Uterus (tissue), 2 donors: Measurements from ENCODE around the gene TAOK3.

ENCODE experiments used
- POLR2A ChIP-seq, 2 donors: fragments of 450-650 bp; IDR thresholded peaks; one replicate each; pipeline ENCODE4 v1.6.1; 2016; ENCODE audit warnings: antibody characterized with exemption in 2 of 2, mild to moderate bottlenecking in 1 of 2, moderate library complexity in 1 of 2
- TF ChIP-seq, protein P1 (sequence below), 4 experiments: fragments of 200-600 bp in 2 of 4; fragments of 450-650 bp in 2 of 4; sonication (generic) in 2 of 4; IDR thresholded peaks; one replicate each; pipeline ENCODE4 v1.5.1; 2016 to 2019; ENCODE audit warnings: antibody characterized with exemption in 4 of 4, mild to moderate bottlenecking in 2 of 4, moderate library complexity in 1 of 4

- TF ChIP-seq, protein P1, sequence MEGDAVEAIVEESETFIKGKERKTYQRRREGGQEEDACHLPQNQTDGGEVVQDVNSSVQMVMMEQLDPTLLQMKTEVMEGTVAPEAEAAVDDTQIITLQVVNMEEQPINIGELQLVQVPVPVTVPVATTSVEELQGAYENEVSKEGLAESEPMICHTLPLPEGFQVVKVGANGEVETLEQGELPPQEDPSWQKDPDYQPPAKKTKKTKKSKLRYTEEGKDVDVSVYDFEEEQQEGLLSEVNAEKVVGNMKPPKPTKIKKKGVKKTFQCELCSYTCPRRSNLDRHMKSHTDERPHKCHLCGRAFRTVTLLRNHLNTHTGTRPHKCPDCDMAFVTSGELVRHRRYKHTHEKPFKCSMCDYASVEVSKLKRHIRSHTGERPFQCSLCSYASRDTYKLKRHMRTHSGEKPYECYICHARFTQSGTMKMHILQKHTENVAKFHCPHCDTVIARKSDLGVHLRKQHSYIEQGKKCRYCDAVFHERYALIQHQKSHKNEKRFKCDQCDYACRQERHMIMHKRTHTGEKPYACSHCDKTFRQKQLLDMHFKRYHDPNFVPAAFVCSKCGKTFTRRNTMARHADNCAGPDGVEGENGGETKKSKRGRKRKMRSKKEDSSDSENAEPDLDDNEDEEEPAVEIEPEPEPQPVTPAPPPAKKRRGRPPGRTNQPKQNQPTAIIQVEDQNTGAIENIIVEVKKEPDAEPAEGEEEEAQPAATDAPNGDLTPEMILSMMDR (IDR thresholded peaks at IDR 0.05) = no peak
- no peak for TF ChIP-seq POLR2A (IDR thresholded peaks at IDR 0.05)
Observed at GRCh38 chr12:118355843-118356242, 16.9 kb downstream of the TAOK3 start.
